ENCODE results near the gene ELAVL1.

DNA sequence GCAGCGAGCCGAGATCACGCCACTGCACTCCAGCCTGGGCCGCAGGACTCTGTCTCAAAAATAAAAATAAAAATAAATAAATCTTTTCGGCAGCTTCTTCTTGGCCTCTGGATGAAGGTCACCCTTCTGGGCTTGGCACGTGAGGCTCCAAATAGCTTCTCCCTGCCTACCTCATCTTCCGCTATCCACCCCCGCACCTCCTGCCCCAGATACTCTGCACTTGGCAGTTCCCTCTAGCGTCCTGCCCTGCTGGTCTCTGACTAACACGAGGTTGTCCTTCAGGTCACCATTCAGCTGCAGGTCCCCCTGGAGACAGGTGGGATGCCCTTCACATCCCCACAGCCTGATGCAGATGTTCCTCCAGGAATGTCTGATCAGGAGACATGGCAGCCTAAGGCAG, 38.6 kb upstream of the ELAVL1 start:
- no peak for TF ChIP-seq GATA2 (IDR thresholded peaks at IDR 0.05; ENCODE audit: low read depth, low read length)
- TF ChIP-seq GATA3 (IDR thresholded peaks at IDR 0.05; ENCODE audit: low read depth, low read length) = no peak

Measured in SH-SY5Y (cell line).